GM19463 (cell line): Measurements from ENCODE around the gene GRID2.

Experiments
- ATAC-seq: cut with Tn5 transposase; IDR thresholded peaks from one replicate; pipeline ENCODE4 v1.9.1; 2021; ENCODE audit warnings: mild to moderate bottlenecking, moderate library complexity; ENCODE audit not compliant: unreplicated experiment

Gene GRID2

DNA sequence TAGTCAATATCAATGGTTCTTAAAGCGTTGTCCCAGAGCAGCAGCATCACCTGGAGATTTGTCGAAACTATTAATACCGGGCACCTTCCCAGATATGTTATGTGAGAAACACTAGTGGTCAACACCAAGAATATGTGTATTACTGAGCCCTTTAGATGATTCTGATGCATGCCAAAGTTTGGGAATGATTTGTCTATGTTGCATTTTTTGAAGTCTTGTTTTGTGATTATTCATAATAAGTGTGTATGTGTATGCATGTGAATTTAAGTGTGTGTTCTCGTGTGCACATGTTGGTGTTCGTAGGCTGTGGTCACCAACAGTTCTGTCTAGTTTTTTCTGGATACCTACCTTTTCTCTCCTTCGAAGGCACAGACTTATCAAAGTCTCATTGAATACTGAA, 749.4 kb downstream of the GRID2 start:
- ATAC-seq: no peak

- no peak for ATAC-seq
Measured at GRCh38 chr4:93061826-93062225, 758.1 kb downstream of the GRID2 start.

GRCh38 chr4:93063325-93063724, 759.6 kb downstream of the GRID2 start:
- ATAC-seq: no peak

DNA sequence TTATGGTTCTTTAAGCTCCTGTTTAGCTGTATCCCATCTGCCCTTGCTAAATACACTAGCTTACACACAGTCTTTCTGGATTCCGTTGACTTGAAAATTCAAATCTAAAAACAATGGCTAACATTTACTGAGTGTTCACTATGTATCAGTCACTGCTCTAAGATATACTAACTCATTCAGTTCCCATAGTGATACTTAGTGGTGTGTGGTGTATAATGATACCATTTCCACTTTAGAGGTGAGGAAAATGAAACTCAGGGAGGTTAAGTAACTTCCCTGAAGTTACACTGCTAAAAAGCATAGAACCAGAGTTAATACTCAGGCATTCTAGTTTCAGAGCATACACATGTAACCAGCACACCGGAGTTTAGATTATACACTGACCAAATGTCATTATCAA, 762.0 kb downstream of the GRID2 start:
- ATAC-seq: no peak

DNA sequence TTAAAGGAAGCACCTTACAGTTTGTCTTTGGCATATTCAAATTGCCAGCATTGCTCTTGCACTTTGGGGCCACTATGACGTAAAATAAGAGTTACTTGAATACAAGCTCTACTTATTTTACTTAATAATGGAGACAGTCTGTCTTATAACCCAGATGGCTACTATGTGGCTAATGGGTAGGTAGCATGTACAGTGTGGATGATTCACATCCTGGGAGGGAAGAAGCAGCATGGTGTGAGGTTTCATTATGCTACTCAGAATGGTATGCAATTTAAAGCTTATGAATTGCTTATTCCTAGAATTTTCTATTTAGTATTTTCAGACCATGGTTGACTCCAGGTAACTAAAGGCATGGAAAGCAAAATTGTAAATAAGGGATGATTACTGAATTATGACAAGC, 763.0 kb downstream of the GRID2 start:
- no peak for ATAC-seq

DNA sequence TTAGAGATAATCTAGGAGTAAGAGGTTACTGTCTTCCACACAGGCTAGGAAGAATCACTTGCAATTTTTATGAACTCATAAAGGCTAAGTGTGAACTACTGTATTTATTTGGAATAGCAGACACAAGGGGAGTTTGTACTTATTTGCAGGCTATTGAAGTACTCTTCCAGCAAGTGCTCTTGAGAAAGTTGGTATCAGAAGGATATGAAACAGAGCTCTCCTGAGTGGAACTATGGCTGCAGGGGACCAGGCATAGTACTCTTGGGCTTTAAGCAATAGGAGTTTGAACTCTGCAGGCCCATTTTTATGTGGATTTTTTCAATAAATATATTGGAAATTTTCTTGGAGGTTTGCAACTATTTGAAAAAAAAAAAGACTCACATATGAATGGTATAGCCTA, 768.5 kb downstream of the GRID2 start:
- ATAC-seq: no peak

GRCh38 chr4:93080316-93080715, 776.5 kb downstream of the GRID2 start:
- ATAC-seq: no peak

- no peak for ATAC-seq
Measured at GRCh38 chr4:93084599-93085305, 781.0 kb downstream of the GRID2 start.

DNA sequence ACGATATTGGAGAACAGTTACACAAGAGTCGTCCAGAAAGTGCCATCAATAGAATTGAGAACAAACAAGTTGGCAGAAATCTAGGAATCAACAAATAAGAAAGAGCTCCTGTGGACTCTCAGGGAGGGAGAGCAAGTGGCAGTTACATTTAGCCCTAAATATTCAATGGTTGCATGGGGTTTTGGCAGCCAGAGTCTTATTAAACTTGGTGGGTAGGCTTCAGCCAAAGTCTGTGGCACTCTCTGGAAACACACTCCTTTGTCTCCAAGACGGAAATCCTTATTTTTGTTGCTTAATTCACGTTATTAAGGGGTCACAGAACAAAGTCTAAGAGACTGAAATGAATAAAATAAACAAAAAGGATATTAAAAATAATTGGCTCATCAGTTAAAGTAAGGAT, 782.6 kb downstream of the GRID2 start:
- ATAC-seq: no peak

DNA sequence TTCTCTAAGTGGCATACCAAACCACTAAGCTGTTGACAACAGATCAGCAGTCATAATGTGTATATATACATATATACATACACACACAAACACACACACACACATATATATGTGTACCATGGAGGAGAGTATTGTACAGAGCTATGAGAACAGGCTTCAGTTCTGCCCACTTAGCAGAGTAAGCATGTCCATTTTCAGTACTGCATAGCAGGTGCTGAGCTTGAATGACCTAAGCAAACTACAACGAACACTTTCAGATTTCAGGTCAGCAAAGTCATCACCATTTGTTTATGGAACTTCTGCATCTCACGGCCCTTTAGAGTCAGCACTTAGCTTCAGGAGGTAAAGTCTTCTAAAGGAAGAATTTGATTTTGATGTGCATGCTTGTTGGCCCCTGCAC, 789.0 kb downstream of the GRID2 start:
- ATAC-seq: no peak

DNA sequence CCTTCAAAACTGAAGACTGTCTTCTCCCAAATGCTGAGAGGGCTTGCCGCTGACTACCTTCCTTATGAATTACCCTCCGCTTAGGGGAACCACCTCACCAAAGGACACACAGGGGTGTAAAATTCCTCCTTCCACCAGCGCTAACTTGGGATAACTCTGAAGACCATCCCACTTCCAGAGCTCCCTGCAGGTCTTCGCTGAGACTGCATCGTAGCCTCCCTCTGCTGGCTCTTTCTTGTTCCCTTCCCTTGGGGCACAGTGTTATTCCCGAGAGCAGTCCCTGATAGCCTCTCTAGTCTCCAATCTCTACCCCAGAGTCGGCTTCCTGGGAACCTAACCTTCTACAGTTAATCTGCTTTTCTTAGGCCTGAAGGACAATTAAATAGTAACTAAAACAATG, 799.3 kb downstream of the GRID2 start:
- ATAC-seq: no peak

- no peak for ATAC-seq
Measured at GRCh38 chr4:93116624-93117023, 812.9 kb downstream of the GRID2 start.

DNA sequence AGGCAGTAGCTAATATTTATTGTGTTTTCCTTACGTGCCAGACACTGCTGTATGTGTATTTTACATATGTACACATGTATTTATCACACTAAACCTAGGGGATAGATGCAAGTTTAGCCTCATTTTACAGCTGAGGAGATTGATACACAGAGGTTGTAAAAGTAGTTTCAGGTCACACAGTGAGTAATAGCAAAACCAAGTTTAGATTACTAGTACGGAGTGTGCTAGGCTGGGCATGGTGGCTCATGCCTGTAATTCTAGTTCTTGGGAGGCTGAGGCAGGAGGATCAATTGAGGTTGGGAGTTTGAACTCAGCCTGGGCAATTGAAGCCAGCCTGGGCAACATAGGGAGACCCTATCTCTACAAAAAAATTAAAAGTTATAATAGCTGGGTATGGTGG, 823.7 kb downstream of the GRID2 start:
- peak; percentile 62 for ATAC-seq

GRCh38 chr4:93132631-93133030, 828.9 kb downstream of the GRID2 start:
- ATAC-seq: no peak

DNA sequence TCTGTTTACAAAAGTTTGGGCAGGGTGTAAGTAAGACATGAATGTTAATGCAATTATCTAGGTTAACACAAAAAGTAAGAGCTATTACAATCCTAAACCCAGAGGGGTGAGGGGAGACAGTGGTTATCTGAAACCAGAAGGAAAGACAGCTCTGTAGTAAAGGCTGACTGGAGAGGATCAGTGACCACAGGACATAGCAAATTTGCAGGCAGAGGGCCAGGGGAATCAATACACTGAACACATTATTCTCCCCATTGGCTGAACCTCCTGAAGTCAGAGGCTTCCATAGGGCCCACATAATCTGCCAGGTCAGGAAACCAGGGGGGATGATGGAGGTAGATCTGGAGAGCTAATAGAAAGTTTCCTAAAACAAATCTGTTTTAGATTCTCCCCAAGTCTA, 835.4 kb downstream of the GRID2 start:
- no peak for ATAC-seq

- no peak for ATAC-seq
Measured at GRCh38 chr4:93143902-93144301, 840.1 kb downstream of the GRID2 start.

GRCh38 chr4:93144644-93145043, 840.9 kb downstream of the GRID2 start:
- no peak for ATAC-seq

DNA sequence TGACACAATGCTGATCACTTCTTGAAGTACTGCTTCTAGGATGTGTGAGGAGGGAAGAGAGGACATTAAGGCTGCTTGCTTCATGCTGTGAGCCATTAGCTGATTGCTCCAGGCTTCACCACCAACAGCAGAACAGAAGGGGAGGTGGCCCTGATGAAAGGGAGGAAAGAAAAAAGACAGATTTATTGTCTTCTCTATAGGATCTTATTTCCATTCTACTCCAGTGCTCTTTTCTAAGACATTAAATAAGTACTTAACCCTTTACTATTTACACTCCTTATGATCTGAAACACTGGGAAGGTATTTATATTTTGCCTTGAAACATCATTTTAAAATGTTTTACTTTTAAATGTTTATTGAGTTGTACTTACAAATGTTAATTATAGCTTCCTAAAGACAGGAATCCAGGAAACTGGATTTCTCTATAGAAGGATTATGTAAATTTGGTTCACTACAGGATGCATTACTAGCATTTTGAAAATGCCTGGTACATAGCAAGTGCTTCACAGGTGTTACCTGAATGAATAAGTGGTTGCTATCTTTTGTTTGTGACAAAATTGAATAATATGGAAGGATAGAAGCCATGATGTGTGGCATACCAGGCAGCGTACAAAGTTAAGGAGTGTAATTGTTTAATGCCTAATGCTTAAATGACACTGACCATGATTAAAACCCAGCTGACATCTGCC, 843.9 kb downstream of the GRID2 start:
- no peak for ATAC-seq

- ATAC-seq: no peak
Measured at GRCh38 chr4:93152491-93152890, 848.7 kb downstream of the GRID2 start.

GRCh38 chr4:93157986-93158385, 854.2 kb downstream of the GRID2 start:
- ATAC-seq: no peak

GRCh38 chr4:93168053-93168452, 864.3 kb downstream of the GRID2 start:
- ATAC-seq: no peak

- no peak for ATAC-seq
Measured at GRCh38 chr4:93169966-93170365, 866.2 kb downstream of the GRID2 start.

DNA sequence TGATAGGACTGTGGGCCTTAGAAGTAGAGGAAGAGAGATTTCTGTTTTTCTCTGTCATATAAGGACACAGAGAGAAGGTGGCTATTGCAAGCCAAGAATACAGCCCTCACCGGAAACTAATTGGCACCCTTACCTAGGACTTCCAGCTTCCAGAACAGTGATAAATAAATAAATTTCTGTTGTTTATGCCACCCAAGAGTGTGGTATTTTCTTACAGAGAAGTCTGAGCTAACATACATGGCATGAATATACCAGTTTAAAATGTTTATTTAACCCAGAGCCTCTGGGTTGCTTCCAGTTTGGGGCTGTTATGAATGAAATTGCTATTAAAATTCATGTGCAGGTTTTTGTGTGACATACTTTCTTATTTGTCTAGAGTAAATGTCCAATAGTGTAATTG, 870.8 kb downstream of the GRID2 start:
- ATAC-seq: no peak
